Upper lobe of right lung (tissue), 1 donor: Measurements from ENCODE around the gene YTHDF1. TPM values are rescaled to one million over a fixed set of nuclear protein-coding genes. Genes with fewer than 3 reads are reported as not detected.

Experiments
- ATAC-seq: fragments of 200-7000 bp; cut with Tn5 transposase; one replicate; pipeline ENCODE4 v1.9.1; 2020; ENCODE audit warnings: mild to moderate bottlenecking, moderate library complexity
- DNase-seq: peaks from one replicate; pipeline ENCODE4 v3.0.0-alpha.2; 2020
- H3K27ac ChIP-seq: fragments of 200-600 bp; one replicate; pipeline ENCODE4 v1.8.0; 2022
- H3K27me3 ChIP-seq: fragments of 200-600 bp; one replicate; pipeline ENCODE4 v1.8.0; 2022; ENCODE audit warnings: mild to moderate bottlenecking
- H3K36me3 ChIP-seq: fragments of 200-600 bp; one replicate; pipeline ENCODE4 v1.8.0; 2022
- H3K4me1 ChIP-seq: fragments of 200-600 bp; one replicate; pipeline ENCODE4 v1.8.0; 2022
- H3K4me3 ChIP-seq: fragments of 200-600 bp; one replicate; pipeline ENCODE4 v1.8.0; 2022; ENCODE audit warnings: mild to moderate bottlenecking
- H3K9me3 ChIP-seq: fragments of 200-600 bp; one replicate; pipeline ENCODE4 v1.8.0; 2022
- CTCF ChIP-seq: fragments of 200-600 bp; IDR thresholded peaks from one replicate; pipeline ENCODE4 v1.8.0; 2022; ENCODE audit warnings: antibody characterized with exemption
- intact Hi-C: fragments of 100-400 bp; cut with DNase I; formaldehyde crosslinking; loops from one replicate; pipeline ENCODE4 v1.11.0; 2022
- total RNA-seq: library from RNA; stranded (reverse); fragmentation: NEBNext Ultra II Directional; extraction: Animal tissue kit (Norgen Biotek cat#: 25700); gene quantifications from one replicate; pipeline ENCODE4 v1.2.1, GENCODE V29; 2021
- donor health status: DM: no; HTN: yes; CAD: no; lungs with severe emphysema.

Gene YTHDF1
- total RNA-seq, 1 donor from 2014 or later: 36.9 TPM

DNA sequence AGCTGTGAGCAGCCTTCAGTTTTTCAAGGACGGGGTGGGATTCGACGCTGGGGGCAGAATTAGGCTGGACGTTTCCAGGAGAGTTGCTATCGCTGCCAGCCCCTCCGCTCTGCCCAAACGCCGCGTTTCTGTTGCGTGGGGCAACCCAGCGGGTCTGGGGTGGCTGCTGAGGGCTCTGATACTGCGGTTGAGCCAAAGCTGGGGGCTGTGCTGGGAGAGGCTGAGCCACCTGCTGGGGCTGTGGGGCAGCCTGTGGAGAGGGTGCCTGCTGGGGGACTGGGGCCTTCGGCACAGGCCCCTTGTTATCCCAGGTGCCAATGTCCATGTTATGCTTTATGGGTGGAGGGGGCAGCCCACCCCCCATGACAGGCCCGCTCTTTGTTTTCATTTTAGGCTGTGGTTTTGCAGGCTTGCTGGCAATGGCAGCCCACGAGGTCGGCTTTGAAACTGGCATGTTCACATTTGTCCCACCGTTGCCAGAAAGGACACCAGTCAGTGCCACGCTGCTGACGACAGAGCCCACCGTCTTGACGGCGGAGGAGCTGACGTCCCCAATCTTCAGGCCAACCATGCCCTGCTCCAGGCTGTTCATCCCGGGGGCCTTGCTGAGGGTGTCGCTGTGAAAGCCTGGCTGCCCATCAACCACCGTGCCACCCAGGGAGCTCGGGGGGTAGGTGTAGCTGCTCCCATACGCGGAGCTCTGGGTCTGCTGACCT is 13.0 kb downstream of the YTHDF1 start:
- intact Hi-C loops: no loop called here
- no peak for TF ChIP-seq CTCF
- Histone ChIP-seq H3K27ac (no peak overlapping the region), H3K4me1 (peaks cover 6% of the 10 kb centered on the region), H3K27me3 (no peaks in the 10 kb centered on the region), H3K36me3 (peaks cover 66% of the 10 kb centered on the region), H3K4me3 (no peak overlapping the region), H3K9me3 (no peaks in the 10 kb centered on the region)
- DNase-seq (peak; percentile 54), ATAC-seq (peak; percentile 9)

GRCh38 chr20:63202021-63202420 is 13.9 kb downstream of the YTHDF1 start:
- DNase-seq: no peak
- intact Hi-C loops: no loop called here
- Histone ChIP-seq H3K9me3 (no peaks in the 10 kb centered on the region), H3K4me1 (peaks cover 6% of the 10 kb centered on the region), H3K27ac (no peak overlapping the region), H3K27me3 (no peaks in the 10 kb centered on the region), H3K4me3 (no peak overlapping the region), H3K36me3 (peaks cover 56% of the 10 kb centered on the region)
- no peak for TF ChIP-seq CTCF
- ATAC-seq: no peak

GRCh38 chr20:63198606-63199005 is 17.3 kb downstream of the YTHDF1 start:
- no peak for TF ChIP-seq CTCF
- Histone ChIP-seq H3K4me1 (peaks cover 6% of the 10 kb centered on the region), H3K27me3 (no peaks in the 10 kb centered on the region), H3K4me3 (no peak overlapping the region), H3K27ac (no peak overlapping the region), H3K36me3 (peaks cover 51% of the 10 kb centered on the region), H3K9me3 (no peaks in the 10 kb centered on the region)
- peak; percentile 21 for ATAC-seq
- DNase-seq: no peak
- intact Hi-C loops: no loop called here

DNA sequence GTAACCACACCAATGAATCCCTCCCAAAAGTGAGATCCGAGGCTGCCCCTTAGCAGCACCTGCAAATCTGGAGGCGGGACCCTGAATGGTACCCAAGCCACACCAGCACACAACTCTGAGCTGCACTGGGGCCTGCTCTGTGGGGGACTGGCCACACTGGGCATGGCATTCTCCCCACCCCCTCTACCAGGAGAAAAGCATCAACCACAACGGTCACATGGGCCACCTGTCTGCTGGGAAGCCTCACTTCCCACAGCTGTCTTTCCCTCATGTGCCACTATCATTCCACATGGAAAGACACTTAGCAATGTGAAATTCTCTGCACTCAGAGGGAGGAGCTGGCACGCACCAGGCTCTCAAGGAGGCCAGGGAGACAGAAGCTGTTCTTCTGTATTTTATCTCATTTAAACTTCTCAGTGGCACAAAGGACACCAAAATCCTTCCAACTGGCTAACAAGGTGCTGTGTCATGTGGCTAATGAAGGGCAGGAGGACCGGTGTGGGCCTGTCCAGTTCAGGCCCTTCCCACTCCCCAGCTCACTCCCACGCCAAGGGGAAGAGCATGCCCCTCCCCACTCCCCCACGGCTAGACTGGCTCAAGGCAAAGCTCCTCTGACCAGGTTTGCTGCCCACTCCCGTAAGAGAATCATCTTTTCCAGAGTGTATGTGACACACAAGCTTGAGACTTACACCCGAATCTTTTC is 19.0 kb downstream of the YTHDF1 start:
- intact Hi-C loops: no loop called here
- ATAC-seq: peak; percentile 56

DNA sequence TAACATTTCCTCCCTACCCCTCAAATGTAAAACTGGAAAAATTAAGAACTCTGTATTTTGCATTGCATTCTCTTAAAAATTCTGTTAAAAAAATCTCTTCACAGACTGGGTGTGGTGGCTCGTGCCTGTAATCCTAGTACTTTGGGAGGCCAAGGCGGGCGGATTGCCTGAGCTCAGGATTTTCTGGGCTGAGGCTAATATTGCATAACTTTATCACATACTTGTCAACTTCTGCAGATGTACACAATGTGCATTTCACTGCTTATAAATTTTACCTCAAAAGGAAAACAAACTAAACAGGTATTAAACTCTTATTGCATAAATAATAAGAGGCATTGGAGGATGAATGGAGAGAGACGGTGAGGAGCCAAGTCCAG is 21.1 kb downstream of the YTHDF1 start:
- no peak for DNase-seq
- intact Hi-C loops: no loop called here

More for the DNA sequence above, 19.0 kb downstream of the YTHDF1 start:
- Histone ChIP-seq H3K27me3 (no peaks in the 10 kb centered on the region), H3K4me1 (peaks cover 6% of the 10 kb centered on the region), H3K9me3 (no peaks in the 10 kb centered on the region), H3K27ac (no peak overlapping the region), H3K36me3 (peaks cover 35% of the 10 kb centered on the region), H3K4me3 (no peak overlapping the region)
- DNase-seq: no peak
- TF ChIP-seq CTCF: no peak

More for the DNA sequence above, 21.1 kb downstream of the YTHDF1 start:
- H3K27ac ChIP-seq: no peak overlapping the region
- no peak for ATAC-seq
- H3K9me3 ChIP-seq: no peaks in the 10 kb centered on the region
- H3K4me3 ChIP-seq: no peak overlapping the region
- peaks cover 22% of the 10 kb centered on the region for H3K36me3 ChIP-seq
- TF ChIP-seq CTCF: no peak
- H3K4me1 ChIP-seq: peaks cover 6% of the 10 kb centered on the region
- no peaks in the 10 kb centered on the region for H3K27me3 ChIP-seq
